Measurements from ENCODE around the gene COL9A2. TPM values are rescaled to one million over a fixed set of nuclear protein-coding genes. Genes with fewer than 3 reads are reported as not detected.
A peak's percentile ranks its signal among the peaks of the same experiment; 100 is the strongest.

The COL9A2 gene
- polyA plus RNA-seq (2013, experiment 1 of 2), result 1.1 TPM
- 1.2 TPM for polyA plus RNA-seq (2013, experiment 2 of 2)

- WGBS, result 3% methylated on average over 48 of the region's 84 CpGs
- Histone ChIP-seq H2BK5ac (ENCODE audit: low read depth, low read length, poor library complexity, severe bottlenecking) (no peak within 1 kb of the TSS), H3K4me2 (ENCODE audit: low read length, poor library complexity, severe bottlenecking) (peak within 1 kb of the TSS; percentile 72)
Observed at GRCh38 chr1:40316595-40317393, at the start of gene COL9A2. TSS of gene COL9A2 (minus strand) at chr1:40317286. CDS start at chr1:40317197, 89 bp downstream.

GRCh38 chr1:40363721-40364120 lies 46.6 kb upstream of the COL9A2 start:
- no peak overlapping the region for H4K8ac ChIP-seq (ENCODE audit: low read length)
- no peak overlapping the region for H2BK120ac ChIP-seq (ENCODE audit: low read depth, low read length)
- H3K9ac ChIP-seq (ENCODE audit: low read length), result no peak overlapping the region
- H2AK5ac ChIP-seq (ENCODE audit: low read length, severe bottlenecking), result no peak overlapping the region
- H4K91ac ChIP-seq (ENCODE audit: low read length), result no peak overlapping the region
- no peaks in the 10 kb centered on the region for H3K79me1 ChIP-seq (replicated peaks; ENCODE audit: low read length, poor library complexity, severe bottlenecking)
- whole genome bisulfite sequencing, result 25% methylated on average over 2 of the region's 2 CpGs
- no peak overlapping the region for H2AFZ ChIP-seq (ENCODE audit: low read depth, low read length)
- H3K18ac ChIP-seq (ENCODE audit: low read depth in 1 of 2, low read length in 2 of 2), result no peak overlapping the region
- H3K4ac ChIP-seq (ENCODE audit: low read depth in 1 of 2, low read length in 2 of 2), result no peak overlapping the region
- H3K23ac ChIP-seq (ENCODE audit: low read length in 2 of 2), result no peak overlapping the region
- H2BK5ac ChIP-seq (ENCODE audit: low read depth, low read length, poor library complexity, severe bottlenecking), result no peak overlapping the region
- no peak overlapping the region for H3K27ac ChIP-seq (ENCODE audit: low read length, poor library complexity, severe bottlenecking)
- H3K9me3 ChIP-seq (ENCODE audit: control insufficient read depth, low read length), result peaks cover 7% of the 10 kb centered on the region
- H3K36me3 ChIP-seq (ENCODE audit: control insufficient read depth in 1 of 2, insufficient read depth in 2 of 2, low read depth in 1 of 2, low read length in 2 of 2), result no peaks in the 10 kb centered on the region
- H2BK12ac ChIP-seq (ENCODE audit: low read length in 2 of 2), result no peak overlapping the region
- DNase-seq, result no peak
- peaks cover 0 to 17% of the 10 kb centered on the region in 2 experiments for H3K27me3 ChIP-seq (ENCODE audit: control insufficient read depth in 1 of 2, insufficient read depth in 1 of 2, low read length in 2 of 2)
- H3K4me3 ChIP-seq (ENCODE audit: insufficient read depth in 1 of 2, low read depth in 1 of 2, low read length in 2 of 2), result no peak overlapping the region
- no peak overlapping the region for H3K4me2 ChIP-seq (ENCODE audit: low read length, poor library complexity, severe bottlenecking)
- H3K4me1 ChIP-seq (ENCODE audit: control insufficient read depth, insufficient read depth, low read depth, low read length), result no peaks in the 10 kb centered on the region
- no peak overlapping the region for H2BK15ac ChIP-seq (ENCODE audit: low read depth, poor library complexity, severe bottlenecking)
- H3K14ac ChIP-seq (ENCODE audit: low read length in 2 of 2), result no peak overlapping the region

More at GRCh38 chr1:40316595-40317393, at the start of gene COL9A2:
- H3K18ac ChIP-seq (ENCODE audit: low read depth in 1 of 2, low read length in 2 of 2), result peak within 1 kb of the TSS; percentile 29 to 54
- no peak within 1 kb of the TSS for H3K14ac ChIP-seq (ENCODE audit: low read length in 2 of 2)
- H4K91ac ChIP-seq (ENCODE audit: low read length), result no peak within 1 kb of the TSS
- peak within 1 kb of the TSS; percentile 64 for H4K8ac ChIP-seq (ENCODE audit: low read length)
- H3K4me1 ChIP-seq (ENCODE audit: control insufficient read depth, insufficient read depth, low read depth, low read length), result peaks cover 34% of the 10 kb centered on the region
- peak within 1 kb of the TSS; percentile 45 to 67 for H3K4me3 ChIP-seq (ENCODE audit: insufficient read depth in 1 of 2, low read depth in 1 of 2, low read length in 2 of 2)
- no peak within 1 kb of the TSS for H2AK5ac ChIP-seq (ENCODE audit: low read length, severe bottlenecking)
- no peaks in the 10 kb centered on the region for H3K79me1 ChIP-seq (replicated peaks; ENCODE audit: low read length, poor library complexity, severe bottlenecking)
- peak within 1 kb of the TSS; percentile 8 for H2BK120ac ChIP-seq (ENCODE audit: low read depth, low read length)
- H2BK15ac ChIP-seq (ENCODE audit: low read depth, poor library complexity, severe bottlenecking), result peak within 1 kb of the TSS; percentile 82
- H3K27me3 ChIP-seq (ENCODE audit: control insufficient read depth in 1 of 2, insufficient read depth in 1 of 2, low read length in 2 of 2), result peaks cover 27 to 37% of the 10 kb centered on the region in 2 experiments
- H3K23ac ChIP-seq (ENCODE audit: low read length in 2 of 2), result peak within 1 kb of the TSS in 1 of 2 experiments; percentile 28
- no peak within 1 kb of the TSS for H3K27ac ChIP-seq (ENCODE audit: low read length, poor library complexity, severe bottlenecking)
- peak within 1 kb of the TSS in 1 of 2 experiments; percentile 55 for H2BK12ac ChIP-seq (ENCODE audit: low read length in 2 of 2)
- no peaks in the 10 kb centered on the region for H3K36me3 ChIP-seq (ENCODE audit: control insufficient read depth in 1 of 2, insufficient read depth in 2 of 2, low read depth in 1 of 2, low read length in 2 of 2)
- H3K4ac ChIP-seq (ENCODE audit: low read depth in 1 of 2, low read length in 2 of 2), result peak within 1 kb of the TSS; percentile 46 to 49
- peak within 1 kb of the TSS; percentile 70 for H2AFZ ChIP-seq (ENCODE audit: low read depth, low read length)
- peak; percentile 24 for DNase-seq
- H3K9ac ChIP-seq (ENCODE audit: low read length), result no peak within 1 kb of the TSS
- no peaks in the 10 kb centered on the region for H3K9me3 ChIP-seq (ENCODE audit: control insufficient read depth, low read length)

- Histone ChIP-seq H3K27ac (ENCODE audit: low read length, poor library complexity, severe bottlenecking) (no peak overlapping the region), H3K36me3 (ENCODE audit: control insufficient read depth in 1 of 2, insufficient read depth in 2 of 2, low read depth in 1 of 2, low read length in 2 of 2) (no peaks in the 10 kb centered on the region), H3K9me3 (ENCODE audit: control insufficient read depth, low read length) (peaks cover 17% of the 10 kb centered on the region), H3K4me2 (ENCODE audit: low read length, poor library complexity, severe bottlenecking) (no peak overlapping the region), H2BK15ac (ENCODE audit: low read depth, poor library complexity, severe bottlenecking) (no peak overlapping the region), H2AK5ac (ENCODE audit: low read length, severe bottlenecking) (no peak overlapping the region), H3K4me3 (ENCODE audit: insufficient read depth in 1 of 2, low read depth in 1 of 2, low read length in 2 of 2) (no peak overlapping the region), H3K23ac (ENCODE audit: low read length in 2 of 2) (no peak overlapping the region), H3K18ac (ENCODE audit: low read depth in 1 of 2, low read length in 2 of 2) (no peak overlapping the region), H3K4ac (ENCODE audit: low read depth in 1 of 2, low read length in 2 of 2) (no peak overlapping the region), H2AFZ (ENCODE audit: low read depth, low read length) (no peak overlapping the region), H3K27me3 (ENCODE audit: control insufficient read depth in 1 of 2, insufficient read depth in 1 of 2, low read length in 2 of 2) (peaks cover 0 to 17% of the 10 kb centered on the region in 2 experiments), H3K79me1 (replicated peaks; ENCODE audit: low read length, poor library complexity, severe bottlenecking) (no peaks in the 10 kb centered on the region), H2BK120ac (ENCODE audit: low read depth, low read length) (no peak overlapping the region), H3K4me1 (ENCODE audit: control insufficient read depth, insufficient read depth, low read depth, low read length) (no peaks in the 10 kb centered on the region), H4K91ac (ENCODE audit: low read length) (no peak overlapping the region), H2BK12ac (ENCODE audit: low read length in 2 of 2) (no peak overlapping the region), H4K8ac (ENCODE audit: low read length) (no peak overlapping the region), H3K14ac (ENCODE audit: low read length in 2 of 2) (no peak overlapping the region), H2BK5ac (ENCODE audit: low read depth, low read length, poor library complexity, severe bottlenecking) (no peak overlapping the region), H3K9ac (ENCODE audit: low read length) (no peak overlapping the region)
- DNase-seq, result peak; percentile 59
- WGBS, result 35% methylated on average over 2 of the region's 2 CpGs
Observed at GRCh38 chr1:40362699-40363098, 45.6 kb upstream of the COL9A2 start.

- Histone ChIP-seq H2BK120ac (ENCODE audit: low read depth, low read length) (no peak overlapping the region), H2BK5ac (ENCODE audit: low read depth, low read length, poor library complexity, severe bottlenecking) (no peak overlapping the region), H2AK5ac (ENCODE audit: low read length, severe bottlenecking) (no peak overlapping the region), H3K9ac (ENCODE audit: low read length) (no peak overlapping the region), H3K23ac (ENCODE audit: low read length in 2 of 2) (no peak overlapping the region), H3K79me1 (replicated peaks; ENCODE audit: low read length, poor library complexity, severe bottlenecking) (no peaks in the 10 kb centered on the region), H3K36me3 (ENCODE audit: control insufficient read depth in 1 of 2, insufficient read depth in 2 of 2, low read depth in 1 of 2, low read length in 2 of 2) (no peaks in the 10 kb centered on the region), H4K91ac (ENCODE audit: low read length) (no peak overlapping the region), H3K27ac (ENCODE audit: low read length, poor library complexity, severe bottlenecking) (no peak overlapping the region), H3K9me3 (ENCODE audit: control insufficient read depth, low read length) (peaks cover 22% of the 10 kb centered on the region), H2AFZ (ENCODE audit: low read depth, low read length) (no peak overlapping the region), H3K18ac (ENCODE audit: low read depth in 1 of 2, low read length in 2 of 2) (no peak overlapping the region), H3K4me1 (ENCODE audit: control insufficient read depth, insufficient read depth, low read depth, low read length) (no peaks in the 10 kb centered on the region), H3K4me3 (ENCODE audit: insufficient read depth in 1 of 2, low read depth in 1 of 2, low read length in 2 of 2) (no peak overlapping the region), H4K8ac (ENCODE audit: low read length) (no peak overlapping the region), H3K14ac (ENCODE audit: low read length in 2 of 2) (no peak overlapping the region), H2BK15ac (ENCODE audit: low read depth, poor library complexity, severe bottlenecking) (no peak overlapping the region), H3K4ac (ENCODE audit: low read depth in 1 of 2, low read length in 2 of 2) (no peak overlapping the region), H3K27me3 (ENCODE audit: control insufficient read depth in 1 of 2, insufficient read depth in 1 of 2, low read length in 2 of 2) (peaks cover 0 to 17% of the 10 kb centered on the region in 2 experiments), H2BK12ac (ENCODE audit: low read length in 2 of 2) (no peak overlapping the region), H3K4me2 (ENCODE audit: low read length, poor library complexity, severe bottlenecking) (no peak overlapping the region)
- 100% methylated on average over 1 of the region's 2 CpGs for WGBS
- no peak for DNase-seq
Observed at GRCh38 chr1:40362199-40362598, 45.1 kb upstream of the COL9A2 start.
